GM18505 (cell line): ENCODE data around the gene FHIP1B.
A peak's percentile ranks its signal among the peaks of the same experiment; 100 is the strongest.

ENCODE experiments used
- ATAC-seq: cut with Tn5 transposase; IDR thresholded peaks from one replicate; pipeline ENCODE4 v1.9.1; 2021; ENCODE audit not compliant: unreplicated experiment
- POLR2A ChIP-seq: IDR thresholded peaks from 4 replicates; pipeline ENCODE4 v1.6.1; 2011; ENCODE audit warnings: borderline replicate concordance; ENCODE audit not compliant: insufficient read depth, insufficient read length; ENCODE audit errors: extremely low read depth

Gene FHIP1B

DNA sequence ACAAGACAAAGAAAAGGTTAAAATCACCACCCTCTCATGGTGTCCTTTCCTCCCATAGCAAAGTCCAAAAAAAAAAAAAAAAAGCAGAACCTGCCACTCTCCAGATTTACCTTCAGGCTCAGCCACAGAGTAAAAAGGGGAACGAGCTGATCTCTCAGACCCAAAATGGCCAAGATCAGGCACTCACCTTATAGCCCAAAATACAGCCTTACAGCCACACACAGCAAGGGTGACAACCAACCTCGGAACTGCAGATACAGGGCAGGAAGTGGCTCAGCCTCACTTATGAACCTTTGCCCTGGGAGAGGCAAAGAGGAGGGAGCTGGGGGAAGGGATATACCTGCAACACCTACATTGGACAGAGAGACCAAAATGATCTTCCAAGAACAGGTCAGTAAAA, 4.5 kb downstream of the FHIP1B start:
- no peak for TF ChIP-seq POLR2A
- ATAC-seq = no peak

DNA sequence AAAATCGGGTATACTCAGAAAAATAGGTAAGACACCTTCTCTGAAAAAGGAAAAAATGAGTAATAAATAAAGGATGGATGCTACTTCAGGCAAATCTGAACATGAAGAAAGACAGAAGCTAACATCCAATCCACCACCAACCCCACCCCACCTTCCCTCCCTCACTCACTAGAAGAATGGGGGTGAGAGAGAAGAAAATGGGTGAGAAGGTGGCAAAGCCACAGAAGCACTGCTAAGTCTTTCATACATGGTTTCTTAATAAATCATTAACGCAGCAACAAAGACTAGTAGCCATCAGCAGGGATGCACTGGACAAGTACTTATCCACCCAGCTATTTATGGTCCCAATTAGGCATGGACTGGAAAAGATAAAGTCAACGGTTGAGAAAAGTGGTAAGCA, 5.9 kb downstream of the FHIP1B start:
- no peak for TF ChIP-seq POLR2A
- ATAC-seq = no peak

DNA sequence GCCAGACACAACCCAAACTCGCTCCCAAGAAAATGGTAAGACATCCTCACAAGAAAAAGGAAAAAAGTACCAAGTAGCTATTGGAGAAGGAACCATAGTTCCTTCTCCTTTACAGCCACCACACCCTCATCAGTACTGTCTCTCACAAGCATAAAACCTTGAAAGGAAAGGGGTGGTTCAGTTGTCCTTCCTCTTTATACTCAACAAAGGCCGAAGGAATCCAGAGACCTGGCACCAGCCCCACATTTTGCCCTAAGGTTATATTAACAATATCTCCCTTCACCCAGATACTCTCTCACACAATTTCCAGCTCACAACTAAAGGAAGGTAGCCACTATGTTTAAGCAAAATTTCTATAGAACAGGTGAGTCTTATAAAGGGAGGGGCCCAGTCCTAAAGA, 8.5 kb downstream of the FHIP1B start:
- TF ChIP-seq POLR2A = no peak
- no peak for ATAC-seq

DNA sequence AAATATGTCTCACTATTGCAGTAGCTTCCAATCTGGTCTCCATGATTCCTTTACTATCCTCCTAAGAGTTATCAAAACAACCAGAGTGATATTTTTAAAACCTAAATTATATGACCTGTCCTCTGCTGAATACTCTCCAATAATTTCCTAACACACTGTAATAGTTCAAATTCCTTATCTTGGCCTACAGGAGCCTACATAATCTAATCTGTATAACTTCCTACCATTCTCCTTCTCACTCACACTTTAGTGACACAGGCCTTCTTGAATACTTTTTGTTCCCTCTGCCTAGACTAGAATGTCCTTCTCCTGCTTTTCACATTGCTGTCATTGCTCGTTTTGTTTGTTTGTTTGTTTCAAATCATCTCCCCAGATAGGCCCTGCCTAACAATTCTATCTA, 9.4 kb downstream of the FHIP1B start:
- ATAC-seq = no peak
- no peak for TF ChIP-seq POLR2A

DNA sequence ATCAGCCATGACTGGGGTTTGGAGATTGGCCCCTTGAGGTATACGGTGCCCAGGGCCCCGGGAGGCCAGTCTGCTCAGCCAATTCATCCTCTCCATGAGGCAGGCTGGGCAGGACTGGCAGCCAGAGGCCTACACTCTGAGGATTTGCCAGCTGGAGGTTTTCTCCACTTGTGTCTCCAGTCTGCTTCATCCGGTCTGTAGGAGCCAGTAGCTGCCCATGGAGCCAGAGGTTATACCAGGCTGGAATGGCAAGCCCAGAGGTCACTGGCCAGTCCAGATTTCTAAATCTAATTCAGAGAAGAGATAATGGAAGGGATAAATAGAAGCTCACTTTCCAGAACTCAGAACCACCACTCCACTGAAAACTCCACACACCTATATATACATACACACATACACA, 10.0 kb downstream of the FHIP1B start:
- no peak for ATAC-seq
- no peak for TF ChIP-seq POLR2A

GRCh38 chr11:6223854-6224253, 10.6 kb downstream of the FHIP1B start:
- TF ChIP-seq POLR2A = no peak
- ATAC-seq = no peak

- ATAC-seq = no peak
- TF ChIP-seq POLR2A = no peak
Measured at GRCh38 chr11:6219359-6219758, 15.1 kb downstream of the FHIP1B start.

GRCh38 chr11:6217722-6218121, 16.7 kb downstream of the FHIP1B start:
- ATAC-seq = no peak
- TF ChIP-seq POLR2A = no peak

- no peak for TF ChIP-seq POLR2A
- ATAC-seq = no peak
Measured at GRCh38 chr11:6216501-6216900, 17.9 kb downstream of the FHIP1B start.

DNA sequence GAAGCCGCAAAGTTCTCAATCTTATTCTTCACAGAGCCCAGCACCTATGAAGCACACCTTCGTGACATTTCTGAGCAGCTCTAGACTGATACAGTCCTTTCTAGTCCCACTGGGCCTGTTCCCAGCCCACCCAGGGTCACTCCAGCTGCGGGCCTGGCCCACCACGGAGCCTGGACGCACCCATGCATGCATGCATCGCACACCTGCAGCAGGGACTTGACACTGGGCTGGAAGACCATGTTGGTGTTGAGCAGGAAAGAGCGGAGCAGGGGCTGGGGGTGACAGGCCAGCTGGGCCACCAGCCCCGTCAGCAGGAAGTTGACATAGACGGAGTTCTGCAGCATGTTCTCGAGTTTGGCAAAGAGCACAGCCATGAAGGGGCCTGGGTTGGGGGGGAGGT, 19.9 kb downstream of the FHIP1B start:
- no peak for TF ChIP-seq POLR2A
- ATAC-seq = no peak

DNA sequence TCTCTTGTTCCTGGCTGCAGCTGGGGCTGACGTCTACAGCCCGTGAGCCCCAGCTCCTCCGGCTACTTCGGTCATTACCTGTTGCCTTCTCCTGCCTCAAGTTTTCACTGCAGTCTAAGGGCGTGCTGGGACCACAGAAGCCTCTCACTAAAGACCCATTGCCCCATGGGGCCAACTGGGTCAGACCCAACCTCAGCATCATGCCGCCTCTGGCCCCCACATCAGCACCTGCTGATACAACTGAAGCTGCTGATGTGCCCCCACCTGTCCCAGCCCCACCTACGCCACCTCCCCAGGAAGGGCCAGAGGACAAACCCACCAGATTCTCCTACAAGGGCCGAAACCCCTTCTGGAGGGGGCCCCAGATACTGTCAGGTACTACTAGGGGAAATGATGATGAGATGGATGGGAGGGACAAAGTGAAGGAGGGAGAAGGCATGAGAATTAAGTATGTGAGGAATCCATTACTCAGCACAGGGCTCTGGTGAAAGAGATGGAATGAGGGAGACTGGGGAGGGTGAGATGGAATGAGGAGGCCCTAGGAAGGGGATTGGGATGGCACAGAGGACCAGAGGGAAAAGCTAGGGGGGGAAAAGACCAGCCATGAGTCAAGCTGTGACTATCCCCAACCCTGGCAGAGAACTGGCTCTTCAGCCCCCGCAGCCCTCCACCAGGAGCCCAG, 24.0 kb downstream of the FHIP1B start:
- TF ChIP-seq POLR2A = no peak
- ATAC-seq = no peak

GRCh38 chr11:6209801-6210200, 24.6 kb downstream of the FHIP1B start:
- ATAC-seq = no peak
- no peak for TF ChIP-seq POLR2A

DNA sequence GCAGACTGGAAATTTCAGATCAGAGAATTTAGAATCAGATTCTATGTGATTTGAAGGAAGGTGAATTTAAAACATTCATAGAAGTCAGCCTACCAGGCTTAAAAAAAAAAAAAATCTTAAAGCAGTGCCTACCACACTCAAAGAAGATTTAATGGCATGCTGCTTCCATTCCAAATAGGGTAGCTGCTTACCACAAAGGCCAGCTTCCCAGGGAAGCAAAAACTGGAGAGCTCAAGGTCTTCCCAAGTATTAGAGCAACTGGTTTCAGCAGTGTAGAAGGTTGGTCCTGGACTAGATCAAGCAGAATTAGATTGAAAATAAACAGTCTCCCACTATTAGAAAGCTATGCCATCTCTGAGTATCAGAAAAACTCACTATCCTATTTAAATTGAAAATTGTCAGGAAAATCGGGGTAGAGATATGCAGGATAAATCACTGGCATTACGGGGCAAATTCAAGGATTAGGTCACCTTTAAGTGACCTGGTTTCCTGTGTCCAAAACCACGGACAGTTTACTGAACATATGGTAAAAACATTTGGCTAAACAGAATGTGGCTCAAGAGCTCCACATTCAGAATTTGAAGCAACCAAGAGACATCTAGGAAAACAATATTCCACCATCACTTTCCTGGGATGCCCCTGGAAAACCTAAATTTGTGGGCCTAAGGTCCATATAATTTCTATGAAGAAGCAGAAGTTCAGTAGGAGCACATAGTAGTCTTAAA, 27.8 kb downstream of the FHIP1B start:
- TF ChIP-seq POLR2A = no peak
- ATAC-seq = no peak

DNA sequence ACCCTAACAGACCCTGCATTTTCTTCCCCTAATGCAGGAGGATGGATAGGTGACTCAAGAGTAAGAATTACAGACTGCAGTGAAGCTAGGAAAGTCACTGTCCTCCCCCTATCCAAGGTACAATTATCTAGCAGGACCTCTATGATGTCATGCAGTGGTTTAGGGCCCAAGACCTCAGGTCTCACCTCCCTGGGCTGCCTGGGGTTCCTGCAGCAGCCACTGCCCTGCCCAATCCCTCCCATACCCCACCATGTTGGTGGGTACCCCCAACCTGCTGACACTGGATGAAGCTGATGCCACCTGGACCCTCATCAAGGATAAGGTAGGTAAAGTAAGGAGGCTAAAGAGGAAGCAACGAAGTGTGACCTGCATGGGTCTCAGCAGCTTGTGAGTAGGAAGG, 29.1 kb downstream of the FHIP1B start, which contains the start of gene C11orf42:
TSS of gene C11orf42 (plus strand) at position 192 of the 400 bp plus-strand sequence. CDS start at position 251, 59 bp downstream.
- ATAC-seq = no peak
- no peak for TF ChIP-seq POLR2A

DNA sequence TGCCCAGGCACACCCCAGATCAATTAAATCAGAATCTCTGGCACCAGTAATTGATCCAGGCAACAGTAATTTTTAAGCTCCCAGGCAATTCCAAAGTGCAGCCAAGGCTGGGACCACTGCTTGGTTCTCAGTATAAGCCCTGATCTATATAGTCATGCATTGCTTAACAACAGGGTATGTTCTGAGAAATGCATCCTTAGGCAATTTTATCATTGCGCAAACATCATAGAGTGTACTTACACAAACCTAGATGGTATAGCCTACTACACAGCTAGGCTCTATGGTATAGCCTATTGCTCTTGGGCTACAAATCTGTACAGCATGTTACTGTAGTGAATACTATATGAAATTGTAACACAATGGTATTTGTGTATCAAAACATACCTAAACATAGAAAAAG, 29.7 kb downstream of the FHIP1B start:
- no peak for ATAC-seq
- TF ChIP-seq POLR2A = no peak

DNA sequence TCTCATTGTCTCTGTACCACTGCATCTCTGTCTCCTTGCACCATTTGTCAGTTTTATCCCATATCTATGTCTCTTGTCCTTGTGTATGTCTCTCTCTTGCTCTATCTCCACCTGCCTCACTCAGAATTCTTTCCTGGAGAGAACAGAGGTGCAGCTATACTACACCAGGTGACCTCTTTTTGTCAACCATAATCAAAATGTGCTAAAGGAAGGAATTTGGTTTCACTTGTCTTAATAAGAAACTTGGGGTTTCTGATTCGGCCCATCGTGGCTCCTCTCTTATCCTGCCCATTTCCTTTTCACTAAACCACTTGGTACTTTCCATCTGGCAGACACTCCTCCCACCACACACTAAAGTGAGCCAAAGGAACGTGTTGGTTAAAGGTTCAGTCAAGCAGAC, 31.1 kb downstream of the FHIP1B start:
- ATAC-seq = peak; percentile 53
- TF ChIP-seq POLR2A = no peak
